HG02759 (cell line): Measurements from ENCODE around the gene KIF6.
A peak's percentile ranks its signal among the peaks of the same experiment; 100 is the strongest.
"Not testable (repeated sequence)": the region's sequence is repeated elsewhere in the genome, so short reads cannot be mapped to it uniquely, and the experiment has no call there.

Experiments
- ATAC-seq: cut with Tn5 transposase; IDR thresholded peaks from one replicate; pipeline ENCODE4 v1.9.1; 2021; ENCODE audit warnings: mild to moderate bottlenecking, moderate library complexity; ENCODE audit not compliant: unreplicated experiment

The KIF6 gene

DNA sequence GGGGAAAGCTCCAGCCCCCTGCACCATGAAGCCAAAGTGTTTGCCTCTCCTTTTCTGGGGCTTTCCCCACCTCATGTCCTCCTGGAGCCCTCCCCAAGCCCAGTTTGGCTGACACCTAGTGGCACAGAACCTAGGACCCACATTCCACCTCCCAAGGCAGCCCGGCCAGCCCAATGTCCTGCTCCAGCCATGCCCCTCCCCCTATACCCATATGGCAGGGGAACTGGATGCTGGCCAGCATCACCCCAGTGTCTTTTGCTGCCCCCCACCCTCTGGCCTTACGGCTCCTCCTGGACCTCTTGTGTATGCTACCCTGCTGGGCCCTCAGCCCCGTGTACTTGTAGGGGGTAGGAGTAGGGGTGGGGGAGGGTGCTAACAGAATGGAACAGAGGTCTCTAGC lies 170.1 kb downstream of the KIF6 start:
- ATAC-seq: no peak

DNA sequence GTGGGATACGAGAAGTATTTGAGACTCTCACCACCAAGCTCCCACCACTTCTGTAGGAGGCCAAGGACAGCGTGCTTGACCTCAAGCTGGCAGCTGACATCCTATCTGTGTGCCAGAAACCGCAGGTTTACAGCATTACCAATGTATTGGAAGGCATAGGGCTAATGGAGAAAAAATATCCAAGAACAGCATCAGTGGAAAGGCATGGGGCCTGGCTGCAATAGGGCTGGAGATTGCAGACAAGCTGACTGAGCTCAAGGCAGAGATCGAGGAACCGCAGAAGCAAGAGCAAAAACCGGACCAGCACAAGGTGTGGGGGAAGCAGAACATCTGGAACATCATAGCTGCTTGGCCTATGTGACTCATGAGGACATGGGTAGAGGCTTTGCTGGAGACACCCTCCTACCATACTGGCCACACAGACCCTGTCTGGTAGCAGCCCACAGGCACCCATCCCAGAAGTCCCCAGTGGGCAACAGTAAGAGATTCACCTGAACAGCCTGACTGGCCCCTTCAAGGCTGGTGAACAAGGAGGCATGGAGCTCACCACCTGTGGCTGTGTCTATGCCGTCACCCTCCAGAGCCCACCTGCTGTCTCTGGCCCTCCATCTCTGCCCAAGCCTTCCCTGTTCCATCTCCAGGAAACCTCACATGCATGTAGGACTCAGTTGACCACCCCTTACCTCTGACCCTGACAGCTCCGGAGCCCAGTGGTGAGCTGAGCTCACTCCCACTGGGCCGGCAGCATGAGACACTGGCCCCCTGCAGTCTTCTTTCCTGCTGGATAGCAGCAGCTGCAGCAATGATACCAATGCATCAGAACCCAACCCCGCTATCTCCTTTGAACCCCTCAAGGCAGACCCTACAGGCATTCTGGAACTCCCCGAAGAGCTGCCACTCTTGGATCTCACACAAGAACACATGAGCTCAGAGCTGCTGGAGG lies 171.1 kb downstream of the KIF6 start:
- ATAC-seq: no peak

DNA sequence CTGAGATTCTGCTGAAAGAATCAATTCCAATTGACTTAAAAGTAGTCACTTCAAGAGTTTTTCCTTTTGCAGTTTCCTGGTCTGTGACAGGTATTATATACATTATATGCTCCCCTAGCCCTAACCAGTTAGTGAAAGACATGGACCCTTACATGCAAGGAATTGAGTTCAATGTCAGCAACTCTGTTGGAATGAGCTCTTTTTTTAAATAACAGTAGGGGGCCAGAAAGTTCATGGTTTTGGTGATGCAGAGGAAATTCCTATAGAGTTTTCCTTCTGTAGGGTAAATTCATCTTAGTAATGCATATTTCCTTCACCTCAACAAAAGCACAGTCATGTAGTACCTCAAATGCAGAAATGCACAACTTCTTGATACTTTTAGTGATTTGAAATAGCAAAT lies 172.2 kb downstream of the KIF6 start:
- ATAC-seq: no peak

- no peak for ATAC-seq
Observed at GRCh38 chr6:39550191-39550590, 175.0 kb downstream of the KIF6 start.

- no peak for ATAC-seq
Observed at GRCh38 chr6:39546731-39547130, 178.5 kb downstream of the KIF6 start.

GRCh38 chr6:39543950-39544349 lies 181.3 kb downstream of the KIF6 start:
- no peak for ATAC-seq

GRCh38 chr6:39543095-39543494 lies 182.1 kb downstream of the KIF6 start:
- ATAC-seq: no peak

- no peak for ATAC-seq
Observed at GRCh38 chr6:39540454-39540853, 184.8 kb downstream of the KIF6 start.

DNA sequence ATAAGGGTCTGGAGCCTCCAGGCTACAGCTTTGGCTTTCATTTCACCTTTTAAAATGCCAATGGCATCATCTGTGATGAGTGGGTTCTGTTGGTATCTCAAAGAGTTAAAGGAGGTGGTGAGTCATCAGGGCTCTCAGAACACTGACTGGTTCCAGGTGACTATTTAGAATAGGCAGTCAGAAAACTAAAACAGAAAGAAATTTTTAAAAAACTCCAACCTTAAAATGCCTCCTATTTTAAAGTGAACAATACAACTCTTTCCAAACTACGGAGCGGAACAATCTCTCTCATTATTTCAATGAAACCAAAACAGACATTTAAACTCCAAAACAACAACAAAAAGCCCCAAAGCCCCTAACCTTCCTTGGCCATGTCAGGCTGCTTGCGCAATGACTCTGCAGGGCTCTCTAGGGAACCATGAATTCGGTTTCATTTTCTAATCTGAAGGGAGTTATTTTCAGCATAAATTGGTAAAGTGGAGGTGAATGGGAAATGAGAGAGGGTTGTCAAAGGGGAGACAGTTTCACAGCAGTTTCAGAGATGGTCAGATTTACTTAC lies 194.9 kb downstream of the KIF6 start:
- peak; percentile 96 for ATAC-seq

DNA sequence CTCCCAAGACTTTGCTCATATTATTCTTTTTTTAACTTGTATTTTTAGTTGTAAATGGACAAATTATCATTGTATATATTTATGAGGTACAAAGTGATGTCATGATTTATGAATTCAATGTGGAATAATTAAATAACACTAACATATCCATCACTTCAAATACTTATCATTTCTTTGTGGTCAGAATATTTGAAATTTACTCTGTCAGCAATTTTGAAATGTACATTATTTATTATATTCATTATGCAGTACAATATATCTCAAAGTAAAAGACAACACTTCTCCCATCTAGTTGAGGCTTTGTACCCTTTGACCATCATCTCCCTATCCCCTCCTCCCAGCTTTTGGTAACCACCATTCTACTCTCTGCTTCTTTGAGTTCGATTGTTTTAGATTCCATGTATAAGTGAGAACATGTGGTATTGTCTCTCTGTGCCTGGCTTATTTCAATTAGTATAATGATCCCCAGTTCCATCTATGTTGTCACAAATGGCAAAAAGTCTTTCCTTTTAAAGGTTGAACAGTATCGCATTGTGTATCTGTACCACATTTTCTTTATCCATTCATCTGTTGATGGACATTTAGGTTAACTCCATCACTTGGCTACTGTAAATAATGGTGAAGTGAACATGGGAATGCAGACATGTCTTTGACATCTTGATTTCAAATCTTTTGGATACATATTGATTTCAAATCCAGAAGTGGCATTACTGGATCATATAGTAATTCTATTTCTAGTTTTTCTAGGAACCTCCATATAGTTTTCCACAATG lies 197.2 kb downstream of the KIF6 start:
- no peak for ATAC-seq

- ATAC-seq: no peak
Observed at GRCh38 chr6:39524007-39524406, 201.2 kb downstream of the KIF6 start.

GRCh38 chr6:39521958-39522357 lies 203.2 kb downstream of the KIF6 start:
- ATAC-seq: no peak

DNA sequence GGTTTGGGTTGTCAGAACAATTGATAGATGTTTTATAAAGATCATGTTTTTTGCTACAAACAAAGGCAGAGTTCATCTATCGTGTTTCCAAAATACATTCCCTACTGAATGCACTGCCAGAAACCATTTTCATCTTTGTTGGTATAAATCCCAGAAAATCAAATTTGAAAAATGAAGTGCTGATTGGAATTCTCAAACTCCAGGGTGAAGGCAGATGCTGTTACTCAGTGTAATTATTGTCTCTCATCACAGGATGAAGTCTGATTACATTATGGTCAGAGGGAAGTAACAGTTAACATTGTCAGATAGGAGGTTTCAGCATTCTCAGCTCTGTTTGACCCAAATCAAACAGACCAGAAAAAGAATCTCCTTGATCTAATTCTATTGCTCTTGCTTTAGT lies 204.3 kb downstream of the KIF6 start:
- ATAC-seq: no peak

- no peak for ATAC-seq
Observed at GRCh38 chr6:39520411-39520810, 204.8 kb downstream of the KIF6 start.

- ATAC-seq: no peak
Observed at GRCh38 chr6:39518221-39518620, 207.0 kb downstream of the KIF6 start.

GRCh38 chr6:39517756-39518155 lies 207.5 kb downstream of the KIF6 start:
- ATAC-seq: no peak

GRCh38 chr6:39516471-39516870 lies 208.7 kb downstream of the KIF6 start:
- ATAC-seq: no peak

DNA sequence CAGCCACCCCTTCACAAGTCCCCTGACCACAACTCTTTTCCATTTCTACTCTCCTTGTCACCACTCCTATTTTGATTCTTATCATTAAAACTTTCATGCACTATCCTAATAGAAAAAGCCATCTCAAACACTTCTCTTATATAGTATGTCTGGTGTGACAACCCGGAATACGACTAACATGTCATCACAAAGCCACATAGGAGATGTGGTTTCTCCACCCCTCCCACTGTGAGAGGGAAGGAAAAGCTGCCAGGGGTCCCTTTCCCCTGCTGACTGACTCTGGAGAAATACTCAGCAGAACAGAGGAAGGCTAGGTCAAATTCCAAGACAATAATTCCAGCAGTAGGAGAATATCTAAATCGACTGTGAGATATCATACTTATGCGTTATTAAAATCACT lies 209.7 kb downstream of the KIF6 start:
- no peak for ATAC-seq

GRCh38 chr6:39515006-39515405 lies 210.2 kb downstream of the KIF6 start:
- ATAC-seq: no peak

DNA sequence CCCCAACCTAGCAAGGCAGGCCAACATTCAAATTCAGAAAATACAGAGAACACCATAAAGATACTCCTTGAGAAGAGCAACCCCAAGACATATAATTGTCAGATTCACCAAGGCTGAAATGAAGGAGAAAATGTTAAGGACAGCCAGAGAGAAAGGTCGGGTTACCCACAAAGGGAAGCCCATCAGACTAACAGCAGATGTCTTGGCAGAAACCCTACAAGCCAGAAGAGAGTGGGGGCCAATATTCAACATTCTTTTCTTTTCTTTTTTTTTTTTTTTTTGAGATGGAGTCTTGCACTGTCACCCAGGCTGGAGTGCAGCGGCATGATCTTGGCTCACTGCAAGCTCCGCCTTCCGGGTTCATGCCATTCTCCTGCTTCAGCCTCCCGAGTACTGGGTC lies 215.4 kb downstream of the KIF6 start:
- ATAC-seq: not testable (repeated sequence)

DNA sequence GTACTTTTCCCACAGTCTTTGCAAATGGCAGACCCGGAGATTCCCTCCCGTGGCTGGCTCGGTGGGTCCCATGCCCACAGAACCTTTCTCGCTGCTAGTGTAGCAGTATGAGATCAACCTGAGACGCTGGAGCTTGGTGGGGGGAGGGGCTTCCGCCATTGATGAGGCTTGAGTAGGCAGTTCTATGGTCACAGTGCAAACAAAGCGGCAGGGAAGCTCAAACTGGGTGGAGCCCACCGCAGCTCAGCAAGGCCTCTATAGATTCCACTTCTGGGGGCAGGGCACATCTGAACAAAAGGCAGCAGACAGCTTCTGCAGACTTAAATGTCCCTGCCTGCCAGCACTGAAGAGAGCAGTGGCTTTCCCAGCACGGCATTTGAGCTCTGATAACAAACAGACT lies 216.7 kb downstream of the KIF6 start:
- no peak for ATAC-seq
